HCT116 (cell line): ENCODE measurements around the gene RNF31. TPM values are rescaled to one million over a fixed set of nuclear protein-coding genes. Genes with fewer than 3 reads are reported as not detected.

Experiments
- ATAC-seq: fragments of 200-7000 bp; cut with Tn5 transposase; 2 replicates; pipeline ENCODE4 v1.9.1; 2020; ENCODE audit warnings: mild to moderate bottlenecking, moderate library complexity
- BruUV-seq: library from RNA; stranded (reverse); fragments of 400-500 nt; replicated peaks from 2 replicates; lab custom pipeline; 2021; lab: Mats Ljungman, UMichigan
- CTCF ChIA-PET: fragments of 300-600 bp; sonication (Branson Sonifier 250); formaldehyde crosslinking; loops from one replicate; lab custom pipeline; 2021; ENCODE audit warnings: antibody characterized with exemption; lab: Charles Lee
- POLR2A ChIA-PET: fragments of 300-600, 350-600 bp; sonication (Branson Sonifier 250); formaldehyde crosslinking; loops from one replicate; lab custom pipeline; 2021; ENCODE audit warnings: antibody characterized with exemption; lab: Charles Lee
- RAD21 ChIA-PET, 2 experiments: fragments of 300-600 bp; sonication (Branson Sonifier 250); formaldehyde crosslinking; loops; one replicate each; lab custom pipeline; 2023; ENCODE audit warnings: low total read pairs in 2 of 2; ENCODE audit not compliant: uncharacterized antibody in 2 of 2, unreplicated experiment in 2 of 2, low non-redundant PET in 1 of 2; lab: Charles Lee
- DNase-seq: peaks from one replicate; pipeline ENCODE4 v3.0.0-alpha.2; 2010; ENCODE audit warnings: low read depth, low spot score
- H2AFZ ChIP-seq: fragments of 200-600 bp; shearing (Covaris generic), sonication (generic); 2 replicates; pipeline ENCODE4 v1.6.1; 2017; ENCODE audit warnings: low read depth, mixed run types, mixed read lengths, antibody characterized with exemption, low read length; ENCODE audit not compliant: poor library complexity, severe bottlenecking
- H3K27ac ChIP-seq: 2 replicates; pipeline ENCODE4 v1.5.1; 2012; ENCODE audit warnings: low read depth, low read length
- H3K27me3 ChIP-seq: fragments of 200-600 bp; sonication (generic); 2 replicates; pipeline ENCODE4 v1.6.1; 2016; ENCODE audit warnings: mixed run types, low read length, mixed read lengths; ENCODE audit not compliant: insufficient read depth
- H3K36me3 ChIP-seq, 2 experiments: fragments of 200-500 bp in 1 of 2; fragments of 200-600 bp in 1 of 2; sonication (Bioruptor generic) in 1 of 2; sonication (generic) in 1 of 2; 2 replicates each; pipeline versions ENCODE4 v1.5.1 to v1.6.1; 2014 to 2016; ENCODE audit warnings: low read length in 2 of 2, inconsistent platforms in 1 of 2, mixed read lengths in 1 of 2, mixed run types in 1 of 2; ENCODE audit not compliant: insufficient read depth in 2 of 2, control insufficient read depth in 1 of 2
- H3K4me1 ChIP-seq, 2 experiments: fragments of 200-600 bp in 1 of 2; sonication (generic) in 1 of 2; 2 replicates each; pipeline versions ENCODE4 v1.5.1 to v1.6.1; 2012 to 2017; ENCODE audit warnings: low read length in 2 of 2, inconsistent platforms in 1 of 2, mild to moderate bottlenecking in 1 of 2, mixed read lengths in 1 of 2, mixed run types in 1 of 2, moderate library complexity in 1 of 2; ENCODE audit not compliant: insufficient read depth in 2 of 2, control insufficient read depth in 1 of 2
- H3K4me2 ChIP-seq: fragments of 200-600 bp; sonication (generic); 2 replicates; pipeline ENCODE4 v1.6.1; 2017; ENCODE audit warnings: mixed run types, low read length, mixed read lengths
- H3K4me3 ChIP-seq, 2 experiments: fragments of 200-600 bp in 1 of 2; sonication (generic) in 1 of 2; replicated peaks in 1 of 2; 2 replicates each; pipeline ENCODE4 v1.5.1; 2011 to 2016; ENCODE audit warnings: low read length in 2 of 2, control low read depth in 1 of 2, low read depth in 1 of 2, mild to moderate bottlenecking in 1 of 2, mixed read lengths in 1 of 2, mixed run types in 1 of 2
- H3K79me2 ChIP-seq: fragments of 200-600 bp; sonication (generic); 2 replicates; pipeline ENCODE4 v1.6.1; 2017; ENCODE audit warnings: mild to moderate bottlenecking, mixed run types, low read length, moderate library complexity, mixed read lengths; ENCODE audit not compliant: insufficient read depth
- H3K9ac ChIP-seq: fragments of 200-600 bp; sonication (generic); 2 replicates; pipeline ENCODE4 v1.6.1; 2016; ENCODE audit warnings: low read length, mixed read lengths
- H3K9me2 ChIP-seq: fragments of 200-600 bp; sonication (generic), shearing (Covaris generic); 2 replicates; pipeline ENCODE4 v1.6.1; 2017; ENCODE audit warnings: mixed run types, mild to moderate bottlenecking, moderate library complexity; ENCODE audit not compliant: insufficient read depth
- H3K9me3 ChIP-seq, 2 experiments: fragments of 200-500 bp in 1 of 2; fragments of 200-600 bp in 1 of 2; sonication (Bioruptor generic) in 1 of 2; sonication (generic) in 1 of 2; 2 replicates each; pipeline ENCODE4 v1.6.1; 2014 to 2017; ENCODE audit warnings: low read length in 2 of 2, mixed read lengths in 2 of 2, inconsistent platforms in 1 of 2, low read depth in 1 of 2, mild to moderate bottlenecking in 1 of 2, mixed run types in 1 of 2, moderate library complexity in 1 of 2; ENCODE audit not compliant: control insufficient read depth in 1 of 2, insufficient read depth in 1 of 2
- H4K20me1 ChIP-seq: fragments of 200-600 bp; sonication (generic), shearing (Covaris generic); 2 replicates; pipeline ENCODE4 v1.6.1; 2017; ENCODE audit warnings: mixed run types, mild to moderate bottlenecking, moderate library complexity; ENCODE audit not compliant: insufficient read depth
- CEBPB ChIP-seq: IDR thresholded peaks from 2 replicates; pipeline ENCODE4 v1.6.1; 2012; ENCODE audit warnings: low read depth
- CTCF ChIP-seq, 3 experiments: fragments of 200-600 bp in 1 of 3; sonication (generic) in 1 of 3; IDR thresholded peaks in 2 of 3; conservative IDR thresholded peaks in 1 of 3; 2 replicates each; pipeline ENCODE4 v1.5.1; 2012 to 2017; ENCODE audit warnings: low read depth in 2 of 3, low read length in 2 of 3, antibody characterized with exemption in 1 of 3, borderline replicate concordance in 1 of 3, control low read depth in 1 of 3, mild to moderate bottlenecking in 1 of 3, mixed read lengths in 1 of 3, mixed run types in 1 of 3, moderate library complexity in 1 of 3; ENCODE audit not compliant: insufficient read depth in 1 of 3
- EGR1 ChIP-seq: IDR thresholded peaks from 2 replicates; pipeline ENCODE4 v1.6.1; 2012; ENCODE audit warnings: low read depth
- ELF1 ChIP-seq: IDR thresholded peaks from 2 replicates; pipeline ENCODE4 v1.6.1; 2012; ENCODE audit warnings: low read depth, borderline replicate concordance
- EZH2phosphoT487 ChIP-seq: fragments of 200-600 bp; IDR thresholded peaks from 2 replicates; pipeline ENCODE4 v1.6.1; 2018; ENCODE audit warnings: antibody characterized with exemption, borderline replicate concordance
- JUND ChIP-seq: IDR thresholded peaks from 2 replicates; pipeline ENCODE4 v1.6.1; 2012
- POLR2AphosphoS5 ChIP-seq: IDR thresholded peaks from 2 replicates; pipeline ENCODE4 v1.6.1; 2011; ENCODE audit warnings: mild to moderate bottlenecking, low read depth, low read length, moderate library complexity
- RAD21 ChIP-seq: IDR thresholded peaks from 2 replicates; pipeline ENCODE4 v1.6.1; 2012; ENCODE audit warnings: low read depth, mild to moderate bottlenecking
- SIN3A ChIP-seq: IDR thresholded peaks from 2 replicates; pipeline ENCODE4 v1.6.1; 2012; ENCODE audit warnings: low read depth
- SRF ChIP-seq: IDR thresholded peaks from 2 replicates; pipeline ENCODE4 v1.6.1; 2012; ENCODE audit warnings: low read depth
- TCF7L2 ChIP-seq: IDR thresholded peaks from 2 replicates; pipeline ENCODE4 v1.7.0; 2011; ENCODE audit warnings: borderline replicate concordance, inconsistent platforms; ENCODE audit not compliant: insufficient read depth, insufficient read length; ENCODE audit errors: extremely low read depth
- YY1 ChIP-seq: IDR thresholded peaks from 2 replicates; pipeline ENCODE4 v1.6.1; 2011; ENCODE audit warnings: low read length, low read depth, moderate library complexity, mild to moderate bottlenecking; ENCODE audit not compliant: insufficient replicate concordance; ENCODE audit errors: extremely low read depth
- ZFX ChIP-seq: fragments of 450-650 bp; IDR thresholded peaks from 2 replicates; pipeline ENCODE4 v1.6.1; 2017
- intact Hi-C: fragments of 100-400 bp; cut with micrococcal nuclease; formaldehyde crosslinking; loops from 2 replicates; pipeline ENCODE4 v1.10.0; 2022
- total RNA-seq: library from RNA; stranded (reverse); gene quantifications from one replicate; pipeline ENCODE4 v1.2.1, GENCODE V29; 2021; ENCODE audit not compliant: unreplicated experiment
- TF ChIP-seq, protein P1 (sequence below): IDR thresholded peaks from 2 replicates; pipeline ENCODE4 v1.6.1; 2011; ENCODE audit warnings: mild to moderate bottlenecking, low read length, moderate library complexity; ENCODE audit not compliant: insufficient replicate concordance; ENCODE audit errors: extremely low read depth

The RNF31 gene
- total RNA-seq, 1 experiment from 2014 or later = 78.0 TPM

DNA sequence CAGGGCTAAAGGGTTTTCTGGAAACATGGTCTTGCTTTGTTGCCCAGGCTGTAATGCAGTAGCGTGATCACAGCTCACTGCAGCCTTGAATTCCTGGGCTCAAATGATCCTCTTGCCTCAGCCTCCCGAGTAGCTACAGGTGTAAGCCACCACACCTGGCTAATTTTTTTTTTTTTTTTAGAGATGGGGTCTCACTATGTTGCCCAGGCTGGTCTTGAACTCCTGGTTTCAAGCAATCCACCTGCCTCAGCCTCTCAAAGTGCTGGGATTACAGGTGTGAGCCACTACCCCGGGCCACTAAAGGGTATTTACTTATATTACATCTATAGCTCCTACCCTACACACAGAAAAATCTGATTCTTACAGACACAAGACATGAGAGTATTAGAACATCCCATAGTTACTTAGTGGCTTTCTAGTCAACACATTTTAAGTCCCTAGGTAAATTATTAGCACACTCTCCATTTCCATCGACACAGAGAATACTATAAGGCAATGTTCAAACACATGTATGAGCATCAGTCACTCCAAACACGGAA, 38.9 kb upstream of the RNF31 start:
- DNase-seq = no peak
- H3K27ac ChIP-seq = no peak overlapping the region
- no peak; the same call in 1 of the 2 replicates for ATAC-seq
- ChIA-PET RAD21 (interaction anchor here (0.8 to 2.6 kb wide), 6 partner anchors 14 to 57 kb away, joined by 3 to 26 read pairs (median 7); partner anchors contain the start of genes PCK2 (in 2 of the 2) and CARMIL3 (in 1 of the 2)), POLR2A (interaction anchor here (0.5 to 1.6 kb wide), 10 partner anchors 15 to 133 kb away, joined by 3 to 18 read pairs (median 4); partner anchors contain the start of genes CARMIL3, PCK2, PSME1 and PSME2), CTCF (interaction anchor here (0.7 to 5.5 kb wide), 20 partner anchors 10 to 520 kb away, joined by 3 to 116 read pairs (median 5); partner anchors contain the start of genes CARMIL3, DHRS4L2, EMC9 and IRF9)
- no peaks in the 10 kb centered on the region for H3K27me3 ChIP-seq
- H4K20me1 ChIP-seq = no peaks in the 10 kb centered on the region
- H3K9ac ChIP-seq = peak overlapping the region; percentile 2; the same call in 1 of the 2 replicates
- no TSS peak for BruUV-seq
- peak overlapping the region; percentile 50 for H3K4me2 ChIP-seq
- H3K9me3 ChIP-seq = peaks cover 0 to 5% of the 10 kb centered on the region in 2 experiments; a peak in 1 of 4 replicates
- H3K36me3 ChIP-seq = no peaks in the 10 kb centered on the region
- H3K79me2 ChIP-seq = no peaks in the 10 kb centered on the region
- H3K4me1 ChIP-seq = peaks cover 2 to 9% of the 10 kb centered on the region in 2 experiments; a peak in 3 of 4 replicates
- H3K9me2 ChIP-seq = no peaks in the 10 kb centered on the region
- intact Hi-C loops = loop anchor here (1.0 kb wide), 1 partner anchor 94 kb away; no protein-coding TSS in a partner anchor
- H2AFZ ChIP-seq = peak overlapping the region; percentile 59
- no peak for TF ChIP-seq ELF1
- TF ChIP-seq EGR1 = no peak
- no peak for TF ChIP-seq TCF7L2
- no peak for TF ChIP-seq SIN3A
- no peak for TF ChIP-seq RAD21
- no peak for TF ChIP-seq ZFX
- no peak for TF ChIP-seq CEBPB
- no peak for TF ChIP-seq SRF
- TF ChIP-seq CTCF (IDR thresholded peaks at IDR 0.05 in 2 of 3, conservative IDR thresholded peaks at IDR 0.05 in 1 of 3; ENCODE audit: borderline replicate concordance in 1 of 3, insufficient read depth in 1 of 3, low read depth in 2 of 3, low read length in 2 of 3) = no peak
- TF ChIP-seq, protein P1, sequence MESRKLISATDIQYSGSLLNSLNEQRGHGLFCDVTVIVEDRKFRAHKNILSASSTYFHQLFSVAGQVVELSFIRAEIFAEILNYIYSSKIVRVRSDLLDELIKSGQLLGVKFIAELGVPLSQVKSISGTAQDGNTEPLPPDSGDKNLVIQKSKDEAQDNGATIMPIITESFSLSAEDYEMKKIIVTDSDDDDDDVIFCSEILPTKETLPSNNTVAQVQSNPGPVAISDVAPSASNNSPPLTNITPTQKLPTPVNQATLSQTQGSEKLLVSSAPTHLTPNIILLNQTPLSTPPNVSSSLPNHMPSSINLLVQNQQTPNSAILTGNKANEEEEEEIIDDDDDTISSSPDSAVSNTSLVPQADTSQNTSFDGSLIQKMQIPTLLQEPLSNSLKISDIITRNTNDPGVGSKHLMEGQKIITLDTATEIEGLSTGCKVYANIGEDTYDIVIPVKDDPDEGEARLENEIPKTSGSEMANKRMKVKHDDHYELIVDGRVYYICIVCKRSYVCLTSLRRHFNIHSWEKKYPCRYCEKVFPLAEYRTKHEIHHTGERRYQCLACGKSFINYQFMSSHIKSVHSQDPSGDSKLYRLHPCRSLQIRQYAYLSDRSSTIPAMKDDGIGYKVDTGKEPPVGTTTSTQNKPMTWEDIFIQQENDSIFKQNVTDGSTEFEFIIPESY = no peak
- TF ChIP-seq EZH2phosphoT487 = no peak
- TF ChIP-seq YY1 = no peak
- TF ChIP-seq POLR2AphosphoS5 = no peak
- TF ChIP-seq JUND = no peak
- TF ChIP-seq, all 23 proteins: peak for 0
- H3K4me3 ChIP-seq = no peak overlapping the region
